Epithelial cell of proximal tubule (primary cell): ENCODE data around the gene KIFBP. TPM values are rescaled to one million over a fixed set of nuclear protein-coding genes. Genes with fewer than 3 reads are reported as not detected.
"Not testable (repeated sequence)": the region's sequence is repeated elsewhere in the genome, so short reads cannot be mapped to it uniquely, and the experiment has no call there.

Source experiments
- DNase-seq: peaks from one replicate; pipeline ENCODE4 v3.0.0-alpha.2; 2011; ENCODE audit warnings: low read depth
- H3K4me3 ChIP-seq: 2 replicates; pipeline ENCODE4 v1.5.1; 2011; ENCODE audit warnings: low read depth, mild to moderate bottlenecking, low read length
- total RNA-seq: library from RNA; depleted of rRNA; stranded (reverse); fragments of >200 nt; gene quantifications from 2 replicates; pipeline ENCODE4 v1.2.3, GENCODE V29; 2015
- TF ChIP-seq, protein P1 (sequence below): conservative IDR thresholded peaks from 2 replicates; pipeline ENCODE4 v1.5.1; 2012; ENCODE audit warnings: low read depth, mild to moderate bottlenecking, low read length

KIFBP gene, protein sequence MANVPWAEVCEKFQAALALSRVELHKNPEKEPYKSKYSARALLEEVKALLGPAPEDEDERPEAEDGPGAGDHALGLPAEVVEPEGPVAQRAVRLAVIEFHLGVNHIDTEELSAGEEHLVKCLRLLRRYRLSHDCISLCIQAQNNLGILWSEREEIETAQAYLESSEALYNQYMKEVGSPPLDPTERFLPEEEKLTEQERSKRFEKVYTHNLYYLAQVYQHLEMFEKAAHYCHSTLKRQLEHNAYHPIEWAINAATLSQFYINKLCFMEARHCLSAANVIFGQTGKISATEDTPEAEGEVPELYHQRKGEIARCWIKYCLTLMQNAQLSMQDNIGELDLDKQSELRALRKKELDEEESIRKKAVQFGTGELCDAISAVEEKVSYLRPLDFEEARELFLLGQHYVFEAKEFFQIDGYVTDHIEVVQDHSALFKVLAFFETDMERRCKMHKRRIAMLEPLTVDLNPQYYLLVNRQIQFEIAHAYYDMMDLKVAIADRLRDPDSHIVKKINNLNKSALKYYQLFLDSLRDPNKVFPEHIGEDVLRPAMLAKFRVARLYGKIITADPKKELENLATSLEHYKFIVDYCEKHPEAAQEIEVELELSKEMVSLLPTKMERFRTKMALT
- total RNA-seq: 51.4 and 69.2 TPM in 2 replicates

DNA sequence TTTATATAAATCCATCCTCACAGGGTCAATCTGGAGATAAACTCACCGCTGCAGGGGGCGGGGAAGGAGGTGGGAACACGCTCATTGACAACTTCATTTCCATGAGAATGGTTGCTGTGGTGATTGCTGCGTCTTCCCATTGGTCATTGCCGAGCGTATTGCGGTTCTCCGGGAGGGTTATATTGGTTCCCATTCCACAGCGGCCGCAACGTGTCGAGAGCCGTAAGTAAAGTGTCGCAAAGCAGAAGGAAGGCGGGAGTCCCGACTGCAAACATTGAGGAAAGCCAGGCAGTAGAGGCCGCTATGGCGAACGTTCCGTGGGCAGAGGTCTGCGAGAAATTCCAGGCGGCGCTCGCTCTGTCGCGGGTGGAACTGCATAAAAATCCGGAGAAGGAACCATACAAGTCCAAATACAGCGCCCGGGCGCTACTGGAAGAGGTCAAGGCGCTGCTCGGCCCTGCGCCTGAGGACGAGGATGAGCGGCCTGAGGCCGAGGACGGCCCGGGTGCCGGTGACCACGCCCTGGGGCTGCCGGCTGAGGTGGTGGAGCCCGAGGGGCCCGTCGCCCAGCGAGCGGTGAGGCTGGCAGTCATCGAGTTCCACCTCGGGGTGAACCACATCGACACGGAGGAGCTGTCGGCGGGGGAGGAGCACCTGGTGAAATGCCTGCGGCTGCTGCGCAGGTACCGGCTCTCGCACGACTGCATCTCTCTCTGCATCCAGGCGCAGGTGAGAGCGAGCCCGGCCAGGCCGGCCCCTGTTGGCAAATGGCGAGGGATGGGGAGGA, at the start of gene KIFBP:
KIFBP (plus strand) TSS at position 274 of the 787 bp plus-strand sequence; CDS start at position 304, 30 bp downstream.
- TF ChIP-seq, protein P1, sequence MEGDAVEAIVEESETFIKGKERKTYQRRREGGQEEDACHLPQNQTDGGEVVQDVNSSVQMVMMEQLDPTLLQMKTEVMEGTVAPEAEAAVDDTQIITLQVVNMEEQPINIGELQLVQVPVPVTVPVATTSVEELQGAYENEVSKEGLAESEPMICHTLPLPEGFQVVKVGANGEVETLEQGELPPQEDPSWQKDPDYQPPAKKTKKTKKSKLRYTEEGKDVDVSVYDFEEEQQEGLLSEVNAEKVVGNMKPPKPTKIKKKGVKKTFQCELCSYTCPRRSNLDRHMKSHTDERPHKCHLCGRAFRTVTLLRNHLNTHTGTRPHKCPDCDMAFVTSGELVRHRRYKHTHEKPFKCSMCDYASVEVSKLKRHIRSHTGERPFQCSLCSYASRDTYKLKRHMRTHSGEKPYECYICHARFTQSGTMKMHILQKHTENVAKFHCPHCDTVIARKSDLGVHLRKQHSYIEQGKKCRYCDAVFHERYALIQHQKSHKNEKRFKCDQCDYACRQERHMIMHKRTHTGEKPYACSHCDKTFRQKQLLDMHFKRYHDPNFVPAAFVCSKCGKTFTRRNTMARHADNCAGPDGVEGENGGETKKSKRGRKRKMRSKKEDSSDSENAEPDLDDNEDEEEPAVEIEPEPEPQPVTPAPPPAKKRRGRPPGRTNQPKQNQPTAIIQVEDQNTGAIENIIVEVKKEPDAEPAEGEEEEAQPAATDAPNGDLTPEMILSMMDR: peak; percentile 42
- H3K4me3 ChIP-seq: peak within 1 kb of the TSS; percentile 79
- DNase-seq: peak; percentile 87

DNA sequence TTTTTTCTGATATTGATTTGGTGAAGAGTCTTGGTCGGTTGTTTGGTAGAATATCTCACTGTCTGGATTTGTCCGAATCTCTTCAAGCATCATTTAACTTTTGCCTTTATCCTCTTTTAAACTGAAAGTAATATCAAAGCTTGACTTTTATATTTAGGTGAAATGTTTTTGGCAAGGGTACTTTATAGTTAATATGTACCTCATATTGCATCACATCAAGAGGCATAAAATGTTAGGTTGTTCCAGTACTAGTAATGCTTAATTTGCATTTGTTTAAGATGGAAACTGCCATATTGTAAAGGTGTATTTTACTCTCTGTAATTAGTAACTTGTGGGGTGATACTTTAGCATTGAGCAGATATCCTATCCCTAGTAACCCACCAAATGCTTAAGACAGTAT, 49.7 kb upstream of the KIFBP start:
- DNase-seq: no peak
- H3K4me3 ChIP-seq: no peak overlapping the region
- TF ChIP-seq, protein P1: no peak

DNA sequence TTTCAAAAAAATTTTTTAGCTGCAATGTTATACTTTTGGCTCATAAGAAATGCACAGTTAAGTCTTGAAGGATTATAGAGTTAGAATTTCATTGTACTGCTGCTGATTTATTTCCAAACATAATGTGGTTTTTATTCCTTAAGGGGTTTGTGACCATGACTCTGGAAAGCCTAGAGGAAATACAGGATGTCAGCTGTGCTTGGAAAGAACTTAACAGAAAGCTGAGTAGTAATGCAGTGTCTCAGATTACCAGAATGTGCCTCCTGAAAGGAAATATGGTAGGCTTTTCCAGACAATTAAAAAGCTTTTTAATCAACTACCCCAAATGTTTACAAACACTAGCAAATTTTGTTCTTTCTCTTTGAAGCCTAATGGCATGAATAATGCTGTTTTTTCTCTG, 47.7 kb upstream of the KIFBP start:
- H3K4me3 ChIP-seq, DNase-seq: not testable (repeated sequence)

DNA sequence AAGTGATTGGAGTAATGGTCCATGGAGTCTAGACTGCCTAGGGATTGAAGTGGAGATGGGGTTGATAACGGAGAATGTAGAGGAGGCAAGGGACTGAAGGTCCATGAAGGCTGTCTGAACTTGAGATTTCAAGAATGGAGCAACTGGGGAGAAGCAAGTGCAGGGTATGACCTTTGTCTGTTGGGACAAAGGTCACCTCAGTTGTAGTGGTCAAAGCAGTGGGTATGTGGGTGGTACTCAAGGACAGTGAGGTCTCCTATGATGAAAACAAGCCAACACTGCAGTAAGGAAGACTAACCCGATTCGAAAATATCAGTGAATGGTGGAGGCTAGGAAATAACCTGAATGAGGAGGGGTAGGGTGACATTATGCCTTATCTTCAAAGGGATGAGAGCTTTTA, 38.0 kb upstream of the KIFBP start:
- TF ChIP-seq, protein P1: no peak
- DNase-seq: no peak
- H3K4me3 ChIP-seq: no peak overlapping the region

DNA sequence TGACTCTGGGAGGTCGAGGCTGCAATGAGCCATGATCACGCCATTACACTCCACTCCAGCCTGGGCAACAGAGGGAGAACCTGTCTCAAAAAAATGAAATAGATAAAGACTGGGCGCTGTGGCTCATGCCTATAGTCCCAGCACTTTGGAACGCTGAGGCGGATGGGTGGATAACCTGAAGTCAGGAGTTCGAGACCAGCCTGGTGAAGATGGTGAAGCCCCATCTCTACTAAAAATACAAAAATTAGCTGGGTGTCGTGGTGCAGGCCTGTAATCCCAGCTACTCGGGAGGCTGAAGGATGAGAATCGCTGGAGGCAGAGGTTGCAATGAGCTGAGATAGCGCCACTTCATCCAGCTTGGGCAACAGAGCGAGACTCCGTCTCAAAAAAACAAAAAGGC, 33.7 kb upstream of the KIFBP start:
- no peak for DNase-seq
- peak overlapping the region; percentile 68 for H3K4me3 ChIP-seq
- TF ChIP-seq, protein P1: no peak

DNA sequence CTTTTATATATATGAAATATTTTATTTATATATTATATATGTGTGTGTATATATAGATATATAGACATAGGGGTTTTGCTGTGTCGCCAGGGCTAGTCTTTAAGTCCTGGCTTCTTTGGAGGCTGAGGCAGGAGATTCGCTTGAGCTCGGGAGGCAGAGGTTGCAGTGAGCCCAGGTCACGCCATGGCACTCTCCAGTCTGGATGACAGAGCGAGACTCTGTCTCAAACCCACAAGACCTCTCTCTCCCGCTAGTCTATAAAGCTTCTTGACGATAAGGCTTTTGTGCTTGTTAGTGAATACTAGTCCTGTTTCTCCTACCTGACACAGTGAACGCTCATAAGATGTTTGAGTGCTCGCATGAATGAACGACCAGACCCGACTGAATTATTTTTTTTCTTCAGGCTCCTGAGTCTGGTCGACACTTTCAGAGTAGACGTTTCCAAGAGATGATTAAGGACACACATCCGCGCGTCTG, 33.2 kb upstream of the KIFBP start:
- peak overlapping the region; percentile 68 for H3K4me3 ChIP-seq
- DNase-seq: no peak
- TF ChIP-seq, protein P1: no peak

DNA sequence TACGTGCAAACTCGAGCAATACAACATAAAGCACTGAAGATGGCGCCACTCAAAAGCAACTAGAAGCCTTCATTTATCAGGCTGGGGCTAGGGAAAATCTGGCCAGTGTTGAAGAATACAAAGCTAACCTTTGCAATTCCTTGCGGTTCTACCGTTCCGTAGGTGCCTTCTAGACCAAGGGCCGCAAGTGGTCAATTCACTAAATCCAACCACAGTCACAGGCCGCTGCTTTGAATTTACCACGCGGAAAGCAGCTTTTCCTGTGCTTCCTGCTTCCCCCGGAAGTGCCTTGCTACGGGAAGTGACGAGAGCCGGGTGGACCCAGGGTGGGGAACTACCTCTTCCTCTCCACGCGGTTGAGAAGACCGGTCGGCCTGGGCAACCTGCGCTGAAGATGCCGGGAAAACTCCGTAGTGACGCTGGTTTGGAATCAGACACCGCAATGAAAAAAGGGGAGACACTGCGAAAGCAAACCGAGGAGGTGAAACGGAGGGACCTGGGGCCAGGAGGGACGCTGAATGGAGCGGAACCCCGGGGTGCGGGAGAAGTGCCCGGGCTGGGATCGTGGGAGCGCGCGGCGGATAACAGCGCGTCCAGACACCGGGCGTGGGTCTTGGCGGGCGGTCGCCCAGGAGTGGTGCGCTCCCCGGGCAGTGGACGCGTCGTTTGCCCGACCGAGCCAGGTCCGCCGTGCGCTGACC, 32.6 kb upstream of the KIFBP start, which contains the start of gene DDX21:
DDX21 (plus strand) TSS at position 339 of the 701 bp plus-strand sequence; CDS start at position 395, 56 bp downstream.
- peak; percentile 80 for DNase-seq
- H3K4me3 ChIP-seq: peak within 1 kb of the TSS; percentile 68
- TF ChIP-seq, protein P1: peak; percentile 66
